Right atrium auricular region (tissue), 2 donors: ENCODE measurements around the gene NRIP1. TPM values are rescaled to one million over a fixed set of nuclear protein-coding genes. Genes with fewer than 3 reads are reported as not detected.

ENCODE experiments used
- DNase-seq: peaks from one replicate; pipeline ENCODE4 v3.0.0-alpha.2; 2019; ENCODE audit warnings: low spot score
- H3K27ac ChIP-seq, 2 donors: fragments of 200-600 bp; sonication (generic); 1 replicate in 1 of 2; 2 replicates in 1 of 2; pipeline ENCODE4 v1.5.1; 2016 to 2019
- H3K27me3 ChIP-seq, 2 donors: fragments of 200-600 bp; sonication (generic); one replicate each; pipeline versions ENCODE4 v1.5.1 to v1.6.0; 2017 to 2019
- H3K36me3 ChIP-seq: fragments of 200-600 bp; sonication (generic); one replicate; pipeline ENCODE4 v1.5.1; 2016
- H3K4me1 ChIP-seq, 2 donors: fragments of 200-600 bp; sonication (generic); one replicate each; pipeline versions ENCODE4 v1.5.1 to v1.6.0; 2017 to 2019
- H3K4me3 ChIP-seq, 2 donors: fragments of 200-600 bp; sonication (generic); 1 replicate in 1 of 2; 2 replicates in 1 of 2; pipeline ENCODE4 v1.5.1; 2017 to 2019; ENCODE audit warnings: mild to moderate bottlenecking in 1 of 2, moderate library complexity in 1 of 2
- H3K9me3 ChIP-seq, 2 donors: fragments of 200-600 bp; sonication (generic); one replicate each; pipeline ENCODE4 v1.5.1; 2019
- total RNA-seq, 2 donors: library from RNA; depleted of rRNA; stranded (reverse); fragments of >200 nt; gene quantifications; one replicate each; pipeline ENCODE4 v1.1.0, GENCODE V29; 2016
- TF ChIP-seq, protein P1 (sequence below), 2 donors: fragments of 200-600 bp; sonication (generic); IDR thresholded peaks; one replicate each; pipeline ENCODE4 v1.5.1; 2019; ENCODE audit warnings: antibody characterized with exemption in 2 of 2

Gene NRIP1, protein sequence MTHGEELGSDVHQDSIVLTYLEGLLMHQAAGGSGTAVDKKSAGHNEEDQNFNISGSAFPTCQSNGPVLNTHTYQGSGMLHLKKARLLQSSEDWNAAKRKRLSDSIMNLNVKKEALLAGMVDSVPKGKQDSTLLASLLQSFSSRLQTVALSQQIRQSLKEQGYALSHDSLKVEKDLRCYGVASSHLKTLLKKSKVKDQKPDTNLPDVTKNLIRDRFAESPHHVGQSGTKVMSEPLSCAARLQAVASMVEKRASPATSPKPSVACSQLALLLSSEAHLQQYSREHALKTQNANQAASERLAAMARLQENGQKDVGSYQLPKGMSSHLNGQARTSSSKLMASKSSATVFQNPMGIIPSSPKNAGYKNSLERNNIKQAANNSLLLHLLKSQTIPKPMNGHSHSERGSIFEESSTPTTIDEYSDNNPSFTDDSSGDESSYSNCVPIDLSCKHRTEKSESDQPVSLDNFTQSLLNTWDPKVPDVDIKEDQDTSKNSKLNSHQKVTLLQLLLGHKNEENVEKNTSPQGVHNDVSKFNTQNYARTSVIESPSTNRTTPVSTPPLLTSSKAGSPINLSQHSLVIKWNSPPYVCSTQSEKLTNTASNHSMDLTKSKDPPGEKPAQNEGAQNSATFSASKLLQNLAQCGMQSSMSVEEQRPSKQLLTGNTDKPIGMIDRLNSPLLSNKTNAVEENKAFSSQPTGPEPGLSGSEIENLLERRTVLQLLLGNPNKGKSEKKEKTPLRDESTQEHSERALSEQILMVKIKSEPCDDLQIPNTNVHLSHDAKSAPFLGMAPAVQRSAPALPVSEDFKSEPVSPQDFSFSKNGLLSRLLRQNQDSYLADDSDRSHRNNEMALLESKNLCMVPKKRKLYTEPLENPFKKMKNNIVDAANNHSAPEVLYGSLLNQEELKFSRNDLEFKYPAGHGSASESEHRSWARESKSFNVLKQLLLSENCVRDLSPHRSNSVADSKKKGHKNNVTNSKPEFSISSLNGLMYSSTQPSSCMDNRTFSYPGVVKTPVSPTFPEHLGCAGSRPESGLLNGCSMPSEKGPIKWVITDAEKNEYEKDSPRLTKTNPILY (N-terminal part only)
- 10 to 100 TPM; 15.5 to 16.0 TPM for total RNA-seq

DNA sequence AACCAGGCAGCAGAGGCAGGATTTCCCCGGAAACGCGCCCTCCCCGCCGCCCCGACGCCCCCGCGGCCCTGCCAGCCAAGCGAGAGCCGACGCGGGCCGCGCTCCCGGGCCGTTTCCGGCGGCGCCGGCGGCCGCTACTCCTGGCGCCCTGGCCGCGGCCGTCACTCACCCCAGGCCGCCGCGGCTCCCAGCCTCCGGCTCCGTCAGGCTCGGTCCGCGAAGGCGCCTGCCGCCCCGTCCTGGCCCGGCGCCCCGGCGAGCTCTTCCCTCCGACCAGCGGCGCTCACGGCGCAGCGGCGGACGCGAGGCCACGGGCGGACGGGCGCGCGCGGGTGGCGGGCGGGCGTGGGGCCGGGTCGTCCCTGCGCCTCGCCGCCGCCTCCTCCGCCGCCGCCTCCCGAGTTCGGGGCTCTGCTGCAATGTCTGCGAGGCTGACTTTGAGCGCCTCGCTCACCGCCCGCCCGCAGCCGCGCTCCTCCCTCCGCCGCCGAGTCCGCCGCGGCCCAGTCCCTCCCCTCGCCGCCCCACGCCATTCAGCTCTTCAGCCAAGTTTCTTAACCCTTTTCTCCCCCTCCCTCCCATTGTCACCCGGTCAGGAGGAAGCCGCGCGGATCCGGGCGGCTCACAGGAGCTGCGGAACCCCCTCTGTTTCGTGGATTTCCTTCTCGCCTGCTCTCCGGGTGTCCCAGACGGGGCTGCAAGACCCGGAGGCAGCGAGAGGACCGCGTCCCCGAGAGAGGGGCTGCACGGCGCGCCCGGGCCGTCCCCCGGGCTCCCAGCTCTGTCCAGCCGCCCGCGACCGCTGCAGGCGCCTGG is at the start of gene NRIP1:
NRIP1 (minus strand) TSS at position 425 of the 816 bp plus-strand sequence. CDS start 96,808 bp downstream, outside the sequence.
- no peaks in the 10 kb centered on the region for H3K27me3 ChIP-seq
- H3K27ac ChIP-seq, result peak within 1 kb of the TSS; percentile 97 to 99
- TF ChIP-seq, protein P1, sequence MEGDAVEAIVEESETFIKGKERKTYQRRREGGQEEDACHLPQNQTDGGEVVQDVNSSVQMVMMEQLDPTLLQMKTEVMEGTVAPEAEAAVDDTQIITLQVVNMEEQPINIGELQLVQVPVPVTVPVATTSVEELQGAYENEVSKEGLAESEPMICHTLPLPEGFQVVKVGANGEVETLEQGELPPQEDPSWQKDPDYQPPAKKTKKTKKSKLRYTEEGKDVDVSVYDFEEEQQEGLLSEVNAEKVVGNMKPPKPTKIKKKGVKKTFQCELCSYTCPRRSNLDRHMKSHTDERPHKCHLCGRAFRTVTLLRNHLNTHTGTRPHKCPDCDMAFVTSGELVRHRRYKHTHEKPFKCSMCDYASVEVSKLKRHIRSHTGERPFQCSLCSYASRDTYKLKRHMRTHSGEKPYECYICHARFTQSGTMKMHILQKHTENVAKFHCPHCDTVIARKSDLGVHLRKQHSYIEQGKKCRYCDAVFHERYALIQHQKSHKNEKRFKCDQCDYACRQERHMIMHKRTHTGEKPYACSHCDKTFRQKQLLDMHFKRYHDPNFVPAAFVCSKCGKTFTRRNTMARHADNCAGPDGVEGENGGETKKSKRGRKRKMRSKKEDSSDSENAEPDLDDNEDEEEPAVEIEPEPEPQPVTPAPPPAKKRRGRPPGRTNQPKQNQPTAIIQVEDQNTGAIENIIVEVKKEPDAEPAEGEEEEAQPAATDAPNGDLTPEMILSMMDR (IDR thresholded peaks at IDR 0.05), result peak in 1 of 2 donors; percentile 20
- peaks cover 0 to 45% of the 10 kb centered on the region in 2 donors for H3K4me1 ChIP-seq
- DNase-seq, result peak; percentile 88
- no peaks in the 10 kb centered on the region for H3K9me3 ChIP-seq
- H3K4me3 ChIP-seq, result peak within 1 kb of the TSS; percentile 68 to 75
- H3K36me3 ChIP-seq, result no peaks in the 10 kb centered on the region

DNA sequence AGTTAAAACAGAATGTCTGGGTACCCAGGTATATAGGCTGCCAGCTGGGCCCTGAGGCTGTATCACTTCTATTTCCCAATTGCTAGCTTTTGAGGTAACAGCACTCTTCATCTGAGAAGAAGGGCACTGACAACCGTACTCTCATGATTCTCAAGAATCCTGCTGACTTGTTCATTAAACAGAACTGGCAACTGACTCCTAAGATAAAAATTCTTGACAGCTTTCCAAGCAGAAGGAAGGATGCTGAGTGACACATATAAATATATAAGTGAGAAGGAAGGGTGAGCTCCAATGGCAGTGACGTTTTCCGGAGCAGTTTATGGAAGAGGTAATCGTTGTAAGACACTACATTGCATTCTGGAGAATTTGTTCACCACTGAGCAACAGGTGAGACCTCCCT is 48.1 kb upstream of the NRIP1 start:
- no peak overlapping the region for H3K27ac ChIP-seq
- no peaks in the 10 kb centered on the region for H3K9me3 ChIP-seq
- no peak for DNase-seq
- TF ChIP-seq, protein P1 (IDR thresholded peaks at IDR 0.05), result no peak
- no peaks in the 10 kb centered on the region for H3K27me3 ChIP-seq
- no peak overlapping the region for H3K4me3 ChIP-seq
- no peaks in the 10 kb centered on the region for H3K4me1 ChIP-seq
- H3K36me3 ChIP-seq, result no peaks in the 10 kb centered on the region

DNA sequence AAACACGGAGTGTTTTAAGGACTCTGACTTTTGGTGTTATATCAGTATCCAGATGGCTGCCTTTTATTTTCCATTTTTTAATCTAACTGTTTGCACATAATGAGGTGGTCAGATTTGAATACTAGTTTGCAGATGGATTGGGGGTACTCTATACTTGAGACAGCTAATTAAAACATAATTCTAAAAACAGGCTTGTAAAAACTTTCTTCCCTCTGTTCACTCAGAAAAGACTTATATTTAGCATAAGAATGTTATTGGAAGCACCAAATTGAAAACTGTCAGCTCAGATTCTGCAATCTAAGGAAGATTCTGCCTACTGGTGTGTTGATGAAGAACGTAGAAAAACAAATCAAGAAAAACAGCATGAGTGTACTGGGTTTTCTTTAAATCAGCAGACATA is 44.0 kb upstream of the NRIP1 start:
- no peak for DNase-seq
- H3K4me1 ChIP-seq, result no peaks in the 10 kb centered on the region
- no peaks in the 10 kb centered on the region for H3K27me3 ChIP-seq
- H3K4me3 ChIP-seq, result no peak overlapping the region
- no peaks in the 10 kb centered on the region for H3K9me3 ChIP-seq
- TF ChIP-seq, protein P1 (IDR thresholded peaks at IDR 0.05), result no peak
- H3K36me3 ChIP-seq, result no peaks in the 10 kb centered on the region
- H3K27ac ChIP-seq, result no peak overlapping the region

DNA sequence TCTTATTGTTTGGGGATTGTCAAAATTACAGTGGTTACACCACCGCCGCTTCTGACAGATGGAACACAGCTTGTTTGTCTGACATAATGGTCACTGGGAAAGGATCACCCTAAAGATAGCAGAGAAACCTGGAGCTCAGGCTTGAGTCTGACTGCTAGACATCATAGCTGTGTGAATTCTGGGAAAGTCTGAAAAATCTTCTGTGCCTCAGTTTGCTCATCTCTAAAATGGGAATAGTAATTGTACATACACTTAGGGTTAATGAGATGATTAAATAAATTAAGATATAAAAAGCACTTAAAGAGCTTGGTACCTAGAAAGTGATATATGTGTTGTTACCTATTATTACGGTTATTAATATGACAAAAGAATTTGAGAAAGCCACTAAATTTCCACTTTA is 39.7 kb upstream of the NRIP1 start:
- no peaks in the 10 kb centered on the region for H3K4me1 ChIP-seq
- TF ChIP-seq, protein P1 (IDR thresholded peaks at IDR 0.05), result no peak
- no peaks in the 10 kb centered on the region for H3K9me3 ChIP-seq
- no peak overlapping the region for H3K27ac ChIP-seq
- no peak overlapping the region for H3K4me3 ChIP-seq
- H3K27me3 ChIP-seq, result no peaks in the 10 kb centered on the region
- H3K36me3 ChIP-seq, result no peaks in the 10 kb centered on the region
- no peak for DNase-seq

DNA sequence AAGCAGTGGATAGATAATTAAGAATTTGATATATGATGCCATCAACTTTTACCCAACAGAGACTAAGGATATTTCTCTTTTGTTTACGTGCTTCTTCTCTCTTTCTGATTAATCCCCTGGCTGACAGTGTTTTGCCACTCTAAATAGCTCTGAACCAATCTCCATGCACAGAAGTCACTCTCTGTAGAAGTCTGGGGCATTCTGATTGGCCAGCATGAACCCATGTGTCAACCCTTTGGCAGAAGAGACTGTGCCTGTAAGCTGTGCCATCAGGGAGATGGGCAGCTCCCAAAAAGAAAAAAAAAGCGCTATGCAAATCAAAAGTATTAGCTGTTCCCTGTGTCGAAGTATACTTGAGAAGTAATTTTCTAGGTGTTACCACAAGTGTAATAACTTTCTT is 34.1 kb upstream of the NRIP1 start:
- Histone ChIP-seq H3K27ac (no peak overlapping the region), H3K4me1 (no peaks in the 10 kb centered on the region), H3K4me3 (no peak overlapping the region), H3K27me3 (no peaks in the 10 kb centered on the region), H3K9me3 (no peaks in the 10 kb centered on the region), H3K36me3 (no peaks in the 10 kb centered on the region)
- TF ChIP-seq, protein P1 (IDR thresholded peaks at IDR 0.05), result no peak
- DNase-seq, result no peak
